Measurements from ENCODE around the gene PLXNA4.

PLXNA4 gene

GRCh38 chr7:132402751-132403245 is 173.5 kb downstream of the PLXNA4 start:
- no peak overlapping the region for H3K4me3 ChIP-seq (ENCODE audit: low read depth, low read length)
- TF ChIP-seq CTCF (IDR thresholded peaks at IDR 0.05; ENCODE audit: low read depth, low read length) = no peak

- TF ChIP-seq CTCF (IDR thresholded peaks at IDR 0.05; ENCODE audit: low read depth, low read length) = no peak
These were observed 174.2 kb downstream of the PLXNA4 start for GRCh38 chr7:132402096-132402495.

GRCh38 chr7:132400561-132401142 is 175.6 kb downstream of the PLXNA4 start:
- no peak overlapping the region for H3K4me3 ChIP-seq (ENCODE audit: low read depth, low read length)
- no peak for TF ChIP-seq CTCF (IDR thresholded peaks at IDR 0.05; ENCODE audit: low read depth, low read length)

More at GRCh38 chr7:132402096-132402495, 174.2 kb downstream of the PLXNA4 start:
- H3K4me3 ChIP-seq (ENCODE audit: low read depth, low read length) = no peak overlapping the region

GRCh38 chr7:132399367-132399766 is 176.9 kb downstream of the PLXNA4 start:
- TF ChIP-seq CTCF (IDR thresholded peaks at IDR 0.05; ENCODE audit: low read depth, low read length) = no peak
- no peak overlapping the region for H3K4me3 ChIP-seq (ENCODE audit: low read depth, low read length)

- no peak overlapping the region for H3K4me3 ChIP-seq (ENCODE audit: low read depth, low read length)
- no peak for TF ChIP-seq CTCF (IDR thresholded peaks at IDR 0.05; ENCODE audit: low read depth, low read length)
These were observed 177.9 kb downstream of the PLXNA4 start for GRCh38 chr7:132398253-132398925.

- no peak for TF ChIP-seq CTCF (IDR thresholded peaks at IDR 0.05; ENCODE audit: low read depth, low read length)
- H3K4me3 ChIP-seq (ENCODE audit: low read depth, low read length) = no peak overlapping the region
These were observed 179.2 kb downstream of the PLXNA4 start for GRCh38 chr7:132397070-132397469.

GRCh38 chr7:132395361-132395760 is 180.9 kb downstream of the PLXNA4 start:
- no peak for TF ChIP-seq CTCF (IDR thresholded peaks at IDR 0.05; ENCODE audit: low read depth, low read length)
- H3K4me3 ChIP-seq (ENCODE audit: low read depth, low read length) = no peak overlapping the region

Measured in WI38 (cell line).